HepG2 (cell line): ENCODE measurements around the gene MMP24OS. TPM values are rescaled to one million over a fixed set of nuclear protein-coding genes. Genes with fewer than 3 reads are reported as not detected.

ENCODE experiments used
- ATAD3A ChIP-seq: sonication (generic); formaldehyde crosslinking; IDR thresholded peaks from 2 replicates; pipeline ENCODE4 v1.4.0; 2020; ENCODE audit warnings: missing genetic modification reagents
- ATF1 ChIP-seq: IDR thresholded peaks from 2 replicates; pipeline ENCODE4 v1.6.1; 2016; ENCODE audit warnings: mild to moderate bottlenecking, control low read depth
- BRD4 ChIP-seq: sonication (generic); formaldehyde crosslinking; IDR thresholded peaks from 2 replicates; pipeline ENCODE4 v1.4.0; 2020; ENCODE audit warnings: missing genetic modification reagents
- CBX2 ChIP-seq, 2 experiments: fragments of 200-600 bp in 1 of 2; sonication (generic); formaldehyde crosslinking in 1 of 2; IDR thresholded peaks; 2 replicates each; pipeline versions ENCODE4 v1.7.0 to v1.8.1; 2018 to 2022; ENCODE audit warnings: low read depth in 2 of 2, low read length in 1 of 2, mild to moderate bottlenecking in 1 of 2, missing genetic modification reagents in 1 of 2
- MAFG ChIP-seq: sonication (generic); formaldehyde crosslinking; IDR thresholded peaks from 2 replicates; pipeline ENCODE4 v1.5.1; 2020; ENCODE audit warnings: mild to moderate bottlenecking, missing genetic modification reagents
- MAFK ChIP-seq, 2 experiments: IDR thresholded peaks in 1 of 2; conservative IDR thresholded peaks in 1 of 2; 2 replicates each; pipeline ENCODE4 v1.6.1; 2011; ENCODE audit warnings: improper control_type of control experiment in 2 of 2, low read length in 2 of 2
- NFE2L2 ChIP-seq: fragments of 150-350 bp; IDR thresholded peaks from 2 replicates; pipeline ENCODE4 v1.6.1; 2014; ENCODE audit warnings: low read length
- PITX1 ChIP-seq: sonication (generic); formaldehyde crosslinking; IDR thresholded peaks from 2 replicates; pipeline ENCODE4 v1.5.1; 2020; ENCODE audit warnings: mild to moderate bottlenecking, missing genetic modification reagents
- RAD21 ChIP-seq: fragments of 450-650 bp; formaldehyde crosslinking; IDR thresholded peaks from 2 replicates; pipeline ENCODE4 v1.5.0; 2020; ENCODE audit warnings: mild to moderate bottlenecking
- SATB2 ChIP-seq: sonication (generic); formaldehyde crosslinking; IDR thresholded peaks from 2 replicates; pipeline ENCODE4 v1.5.0; 2020; ENCODE audit warnings: missing genetic modification reagents
- TAF1 ChIP-seq: sonication (generic); formaldehyde crosslinking; IDR thresholded peaks from 2 replicates; pipeline ENCODE4 v1.4.0; 2020; ENCODE audit warnings: missing genetic modification reagents
- ZKSCAN5 ChIP-seq: sonication (generic); formaldehyde crosslinking; IDR thresholded peaks from 2 replicates; pipeline ENCODE4 v1.5.1; 2020; ENCODE audit warnings: mild to moderate bottlenecking, missing genetic modification reagents
- ZNF225 ChIP-seq: sonication (generic); formaldehyde crosslinking; IDR thresholded peaks from 2 replicates; pipeline ENCODE4 v1.4.0; 2020; ENCODE audit warnings: mild to moderate bottlenecking, missing genetic modification reagents
- ZNF605 ChIP-seq: sonication (generic); formaldehyde crosslinking; IDR thresholded peaks from 2 replicates; pipeline ENCODE4 v1.8.0; 2022; ENCODE audit warnings: mild to moderate bottlenecking, missing genetic modification reagents
- ZNF878 ChIP-seq: sonication (generic); formaldehyde crosslinking; IDR thresholded peaks from 2 replicates; pipeline ENCODE4 v1.8.1; 2023; ENCODE audit warnings: mild to moderate bottlenecking, missing genetic modification reagents, moderate library complexity
- ZSCAN29 ChIP-seq: sonication (generic); formaldehyde crosslinking; conservative IDR thresholded peaks from 2 replicates; pipeline ENCODE4 v1.4.0; 2020; ENCODE audit warnings: mild to moderate bottlenecking, missing genetic modification reagents
- polyA plus RNA-seq, 8 experiments: library from polyadenylated mRNA; depleted of rRNA in 3 of 8; stranded (reverse) in 7 of 8; unstranded in 1 of 8; fragments of >200 nt; fragmentation: Illumina TruSeq in 4 of 8; extraction: Trizol in 4 of 8; gene quantifications; 2 replicates each; pipeline versions ENCODE4 v1.2.1 to v1.2.3, GENCODE V29; 2011 to 2016; ENCODE audit warnings: low read depth in 4 of 8, missing spikeins in 1 of 8, mixed read lengths in 1 of 8; ENCODE audit not compliant: insufficient read depth in 1 of 8
- total RNA-seq, 5 experiments: library from RNA; depleted of rRNA; stranded (reverse); fragments of >200 nt; fragmentation: Illumina TruSeq; extraction: Trizol; gene quantifications; 2 replicates each; pipeline ENCODE4 v1.2.3, GENCODE V29; 2016; ENCODE audit warnings: low read depth in 1 of 5
- TF ChIP-seq, protein P1 (sequence below): IDR thresholded peaks from 2 replicates; pipeline ENCODE4 v1.6.1; 2016; ENCODE audit warnings: low read depth, control low read depth
- TF ChIP-seq, protein P2 (sequence below): sonication (generic); formaldehyde crosslinking; IDR thresholded peaks from 2 replicates; pipeline ENCODE4 v1.4.0; 2020; ENCODE audit warnings: mild to moderate bottlenecking, missing genetic modification reagents
- TF ChIP-seq, protein P3 (sequence below): sonication (generic); formaldehyde crosslinking; IDR thresholded peaks from 2 replicates; pipeline ENCODE4 v1.8.0; 2022; ENCODE audit warnings: missing genetic modification reagents, low read depth, mild to moderate bottlenecking, borderline replicate concordance
- TF ChIP-seq, protein P4 (sequence below): sonication (generic); formaldehyde crosslinking; IDR thresholded peaks from 2 replicates; pipeline ENCODE4 v1.5.0; 2020; ENCODE audit warnings: missing genetic modification reagents, mild to moderate bottlenecking, borderline replicate concordance
- TF ChIP-seq, protein P5 (sequence below): sonication (generic); formaldehyde crosslinking; IDR thresholded peaks from 2 replicates; pipeline ENCODE4 v1.4.0; 2020; ENCODE audit warnings: mild to moderate bottlenecking, missing genetic modification reagents, borderline replicate concordance

The MMP24OS gene
- total and polyA plus RNA-seq, 2 of the 13 experiments (the other 11 are each of a cell fraction or from before 2014, with no cell fraction given) = 6.0 to 8.5 TPM

DNA sequence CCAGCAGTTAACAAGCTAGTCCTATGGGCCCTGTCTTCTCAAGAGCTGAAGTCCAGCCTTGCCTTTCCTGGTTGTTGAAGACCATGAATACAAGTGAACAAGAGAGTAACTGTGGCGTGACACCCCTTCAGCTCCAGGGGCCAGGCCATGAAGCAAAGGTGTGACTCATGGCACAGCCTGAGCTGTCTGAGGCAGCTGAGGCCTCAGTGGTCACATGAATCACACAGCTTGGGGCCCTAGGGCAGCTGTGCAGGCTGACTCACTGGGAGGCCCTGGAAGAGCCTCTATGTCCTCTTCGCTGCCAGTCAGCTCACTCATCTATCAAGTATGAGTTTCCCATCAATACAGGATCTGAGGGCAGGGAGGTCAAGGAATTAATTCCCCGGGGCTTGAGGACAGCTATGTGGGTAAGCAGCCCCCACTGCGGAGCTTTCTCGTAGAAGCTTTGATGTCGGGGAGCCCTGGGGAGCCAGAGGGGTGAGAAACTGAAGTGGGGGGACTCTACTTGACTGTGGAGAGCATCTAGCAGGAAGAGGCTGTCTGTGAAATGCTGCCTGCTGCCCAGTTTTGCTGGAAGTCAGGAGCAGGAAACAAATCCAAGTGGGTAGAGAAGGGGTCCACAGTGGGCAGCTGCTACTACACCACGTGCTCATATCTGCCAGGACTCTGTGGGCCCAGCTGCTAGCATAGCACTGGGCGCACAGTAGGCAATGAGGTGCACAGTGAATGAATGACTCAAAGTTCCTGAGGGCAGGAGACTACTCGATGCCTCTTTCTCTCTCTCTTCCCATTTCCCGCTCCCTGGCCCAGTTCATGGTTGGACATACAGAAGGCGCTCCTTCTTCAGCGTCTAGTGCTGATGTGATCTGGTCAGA, 28.0 kb upstream of the MMP24OS start (continued):
- TF ChIP-seq, protein P1, sequence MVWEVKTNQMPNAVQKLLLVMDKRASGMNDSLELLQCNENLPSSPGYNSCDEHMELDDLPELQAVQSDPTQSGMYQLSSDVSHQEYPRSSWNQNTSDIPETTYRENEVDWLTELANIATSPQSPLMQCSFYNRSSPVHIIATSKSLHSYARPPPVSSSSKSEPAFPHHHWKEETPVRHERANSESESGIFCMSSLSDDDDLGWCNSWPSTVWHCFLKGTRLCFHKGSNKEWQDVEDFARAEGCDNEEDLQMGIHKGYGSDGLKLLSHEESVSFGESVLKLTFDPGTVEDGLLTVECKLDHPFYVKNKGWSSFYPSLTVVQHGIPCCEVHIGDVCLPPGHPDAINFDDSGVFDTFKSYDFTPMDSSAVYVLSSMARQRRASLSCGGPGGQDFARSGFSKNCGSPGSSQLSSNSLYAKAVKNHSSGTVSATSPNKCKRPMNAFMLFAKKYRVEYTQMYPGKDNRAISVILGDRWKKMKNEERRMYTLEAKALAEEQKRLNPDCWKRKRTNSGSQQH = no peak
- TF ChIP-seq, protein P2, sequence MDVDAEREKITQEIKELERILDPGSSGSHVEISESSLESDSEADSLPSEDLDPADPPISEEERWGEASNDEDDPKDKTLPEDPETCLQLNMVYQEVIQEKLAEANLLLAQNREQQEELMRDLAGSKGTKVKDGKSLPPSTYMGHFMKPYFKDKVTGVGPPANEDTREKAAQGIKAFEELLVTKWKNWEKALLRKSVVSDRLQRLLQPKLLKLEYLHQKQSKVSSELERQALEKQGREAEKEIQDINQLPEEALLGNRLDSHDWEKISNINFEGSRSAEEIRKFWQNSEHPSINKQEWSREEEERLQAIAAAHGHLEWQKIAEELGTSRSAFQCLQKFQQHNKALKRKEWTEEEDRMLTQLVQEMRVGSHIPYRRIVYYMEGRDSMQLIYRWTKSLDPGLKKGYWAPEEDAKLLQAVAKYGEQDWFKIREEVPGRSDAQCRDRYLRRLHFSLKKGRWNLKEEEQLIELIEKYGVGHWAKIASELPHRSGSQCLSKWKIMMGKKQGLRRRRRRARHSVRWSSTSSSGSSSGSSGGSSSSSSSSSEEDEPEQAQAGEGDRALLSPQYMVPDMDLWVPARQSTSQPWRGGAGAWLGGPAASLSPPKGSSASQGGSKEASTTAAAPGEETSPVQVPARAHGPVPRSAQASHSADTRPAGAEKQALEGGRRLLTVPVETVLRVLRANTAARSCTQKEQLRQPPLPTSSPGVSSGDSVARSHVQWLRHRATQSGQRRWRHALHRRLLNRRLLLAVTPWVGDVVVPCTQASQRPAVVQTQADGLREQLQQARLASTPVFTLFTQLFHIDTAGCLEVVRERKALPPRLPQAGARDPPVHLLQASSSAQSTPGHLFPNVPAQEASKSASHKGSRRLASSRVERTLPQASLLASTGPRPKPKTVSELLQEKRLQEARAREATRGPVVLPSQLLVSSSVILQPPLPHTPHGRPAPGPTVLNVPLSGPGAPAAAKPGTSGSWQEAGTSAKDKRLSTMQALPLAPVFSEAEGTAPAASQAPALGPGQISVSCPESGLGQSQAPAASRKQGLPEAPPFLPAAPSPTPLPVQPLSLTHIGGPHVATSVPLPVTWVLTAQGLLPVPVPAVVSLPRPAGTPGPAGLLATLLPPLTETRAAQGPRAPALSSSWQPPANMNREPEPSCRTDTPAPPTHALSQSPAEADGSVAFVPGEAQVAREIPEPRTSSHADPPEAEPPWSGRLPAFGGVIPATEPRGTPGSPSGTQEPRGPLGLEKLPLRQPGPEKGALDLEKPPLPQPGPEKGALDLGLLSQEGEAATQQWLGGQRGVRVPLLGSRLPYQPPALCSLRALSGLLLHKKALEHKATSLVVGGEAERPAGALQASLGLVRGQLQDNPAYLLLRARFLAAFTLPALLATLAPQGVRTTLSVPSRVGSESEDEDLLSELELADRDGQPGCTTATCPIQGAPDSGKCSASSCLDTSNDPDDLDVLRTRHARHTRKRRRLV (CRISPR knock-in tag) = no peak
- TF ChIP-seq, protein P3, sequence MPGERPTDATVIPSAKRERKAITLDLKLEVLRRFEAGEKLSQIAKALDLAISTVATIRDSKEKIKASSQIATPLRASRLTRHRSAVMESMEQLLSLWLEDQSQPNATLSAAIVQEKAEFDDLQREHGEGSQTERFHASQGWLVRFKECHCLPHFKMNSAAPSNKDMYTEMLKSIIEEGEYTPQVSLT (CRISPR knock-in tag) = no peak
- TF ChIP-seq ZSCAN29 (CRISPR knock-in tag) = no peak
- TF ChIP-seq ZNF605 (CRISPR knock-in tag) = no peak
- no peak for TF ChIP-seq SATB2 (CRISPR knock-in tag)
- TF ChIP-seq TAF1 (CRISPR knock-in tag) = no peak
- peak; percentile 13; the same call in 1 of the 2 replicates for TF ChIP-seq ATAD3A (CRISPR knock-in tag)
- TF ChIP-seq RAD21 (CRISPR knock-in tag) = no peak
- TF ChIP-seq, protein P4, sequence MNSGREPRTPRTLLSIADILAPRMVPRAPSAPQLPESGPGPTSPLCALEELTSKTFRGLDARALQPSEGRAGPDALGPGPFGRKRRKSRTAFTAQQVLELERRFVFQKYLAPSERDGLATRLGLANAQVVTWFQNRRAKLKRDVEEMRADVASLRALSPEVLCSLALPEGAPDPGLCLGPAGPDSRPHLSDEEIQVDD = no peak
- no peak for TF ChIP-seq BRD4 (CRISPR knock-in tag)
- TF ChIP-seq ZNF225 = no peak
- no peak for TF ChIP-seq PITX1 (CRISPR knock-in tag)
- TF ChIP-seq, protein P5, sequence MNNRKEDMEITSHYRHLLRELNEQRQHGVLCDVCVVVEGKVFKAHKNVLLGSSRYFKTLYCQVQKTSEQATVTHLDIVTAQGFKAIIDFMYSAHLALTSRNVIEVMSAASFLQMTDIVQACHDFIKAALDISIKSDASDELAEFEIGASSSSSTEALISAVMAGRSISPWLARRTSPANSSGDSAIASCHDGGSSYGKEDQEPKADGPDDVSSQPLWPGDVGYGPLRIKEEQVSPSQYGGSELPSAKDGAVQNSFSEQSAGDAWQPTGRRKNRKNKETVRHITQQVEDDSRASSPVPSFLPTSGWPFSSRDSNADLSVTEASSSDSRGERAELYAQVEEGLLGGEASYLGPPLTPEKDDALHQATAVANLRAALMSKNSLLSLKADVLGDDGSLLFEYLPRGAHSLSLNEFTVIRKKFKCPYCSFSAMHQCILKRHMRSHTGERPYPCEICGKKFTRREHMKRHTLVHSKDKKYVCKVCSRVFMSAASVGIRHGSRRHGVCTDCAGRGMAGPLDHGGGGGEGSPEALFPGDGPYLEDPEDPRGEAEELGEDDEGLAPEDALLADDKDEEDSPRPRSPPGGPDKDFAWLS (CRISPR knock-in tag) = no peak
- TF ChIP-seq NFE2L2 = no peak
- no peak for TF ChIP-seq CBX2 (IDR thresholded peaks at IDR 0.05; ENCODE audit: low read depth, low read length)
- no peak for TF ChIP-seq CBX2 (CRISPR knock-in tag; IDR thresholded peaks at IDR 0.05; ENCODE audit: low read depth)
- no peak for TF ChIP-seq MAFG (CRISPR knock-in tag)
- TF ChIP-seq ATF1 (CRISPR knock-in tag) = no peak
- TF ChIP-seq ZKSCAN5 (CRISPR knock-in tag) = no peak
- TF ChIP-seq MAFK (conservative IDR thresholded peaks at IDR 0.05 in 1 of 2, IDR thresholded peaks at IDR 0.05 in 1 of 2; ENCODE audit: low read length in 2 of 2) = peak in 1 of 2 experiments; percentile 19; a peak in 1 of 4 replicates
- no peak for TF ChIP-seq ZNF878 (CRISPR knock-in tag)
